GM18517 (cell line): ENCODE results near the gene NUP43.
A peak's percentile ranks its signal among the peaks of the same experiment; 100 is the strongest.
"Not testable (repeated sequence)": the region's sequence is repeated elsewhere in the genome, so short reads cannot be mapped to it uniquely, and the experiment has no call there.

ENCODE experiments used
- ATAC-seq: cut with Tn5 transposase; IDR thresholded peaks from one replicate; pipeline ENCODE4 v1.9.1; 2021; ENCODE audit warnings: mild to moderate bottlenecking, moderate library complexity; ENCODE audit not compliant: unreplicated experiment

NUP43 gene

GRCh38 chr6:149749594-149750135, 3.3 kb upstream of the NUP43 start, which contains the start of gene PCMT1:
PCMT1 (plus strand) TSS chr6:149749741; CDS start chr6:149749902, 161 bp downstream.
- peak; percentile 72 for ATAC-seq

GRCh38 chr6:149749082-149749593, 2.8 kb upstream of the NUP43 start:
- ATAC-seq, result not testable (repeated sequence)

GRCh38 chr6:149745252-149745651, 1.1 kb downstream of the NUP43 start:
- ATAC-seq, result not testable (repeated sequence)

- ATAC-seq, result no peak
Observed at GRCh38 chr6:149734915-149735314, 11.4 kb downstream of the NUP43 start.

- no peak for ATAC-seq
Observed at GRCh38 chr6:149733089-149733720, 13.1 kb downstream of the NUP43 start.

GRCh38 chr6:149729824-149730223, 16.5 kb downstream of the NUP43 start:
- ATAC-seq, result no peak

GRCh38 chr6:149728499-149729234, 17.7 kb downstream of the NUP43 start:
- no peak for ATAC-seq

- no peak for ATAC-seq
Observed at GRCh38 chr6:149727793-149728498, 18.4 kb downstream of the NUP43 start.

GRCh38 chr6:149725785-149726184, 20.5 kb downstream of the NUP43 start:
- ATAC-seq, result no peak

- peak; percentile 49 for ATAC-seq
Observed at GRCh38 chr6:149723771-149724417, 22.4 kb downstream of the NUP43 start.

GRCh38 chr6:149723262-149723661, 23.1 kb downstream of the NUP43 start:
- no peak for ATAC-seq

GRCh38 chr6:149719531-149719930, 26.8 kb downstream of the NUP43 start:
- ATAC-seq, result no peak

- peak; percentile 76 for ATAC-seq
Observed at GRCh38 chr6:149717588-149718458, 28.5 kb downstream of the NUP43 start, which contains the start of gene LATS1. LATS1 (minus strand) TSS chr6:149718101; CDS start chr6:149702126, 15,975 bp downstream.

- no peak for ATAC-seq
Observed at GRCh38 chr6:149717255-149717587, 29.1 kb downstream of the NUP43 start.

GRCh38 chr6:149716181-149716963, 30.0 kb downstream of the NUP43 start:
- ATAC-seq, result no peak

GRCh38 chr6:149714442-149714841, 31.9 kb downstream of the NUP43 start:
- no peak for ATAC-seq

- ATAC-seq, result no peak
Observed at GRCh38 chr6:149711711-149712110, 34.6 kb downstream of the NUP43 start.

- ATAC-seq, result no peak
Observed at GRCh38 chr6:149701714-149702113, 44.6 kb downstream of the NUP43 start.

GRCh38 chr6:149699150-149699549, 47.2 kb downstream of the NUP43 start:
- no peak for ATAC-seq
